Fibroblast of pulmonary artery (primary cell): ENCODE results near the gene ZNF429.
"Not testable (repeated sequence)": the region's sequence is repeated elsewhere in the genome, so short reads cannot be mapped to it uniquely, and the experiment has no call there.

ENCODE experiments used
- DNase-seq: peaks from one replicate; pipeline ENCODE4 v3.0.0-alpha.2; 2010; ENCODE audit warnings: low read depth
- H3K4me3 ChIP-seq: replicated peaks from 2 replicates; pipeline ENCODE4 v1.5.1; 2011; ENCODE audit warnings: low read depth, mild to moderate bottlenecking, control low read depth, low read length, moderate library complexity
- CTCF ChIP-seq: IDR thresholded peaks from 2 replicates; pipeline ENCODE4 v1.5.1; 2011; ENCODE audit warnings: mild to moderate bottlenecking, control low read depth, low read length, inconsistent platforms; ENCODE audit errors: missing control alignments

The ZNF429 gene

GRCh38 chr19:21487969-21488368, 17.4 kb upstream of the ZNF429 start:
- no peak for DNase-seq
- H3K4me3 ChIP-seq, result no peak overlapping the region
- TF ChIP-seq CTCF, result no peak

- H3K4me3 ChIP-seq, result no peak overlapping the region
- no peak for DNase-seq
- no peak for TF ChIP-seq CTCF
Observed at GRCh38 chr19:21491146-21491545, 14.3 kb upstream of the ZNF429 start.

GRCh38 chr19:21492947-21493906, 12.2 kb upstream of the ZNF429 start:
- DNase-seq, result no peak
- TF ChIP-seq CTCF, result no peak
- H3K4me3 ChIP-seq, result no peak overlapping the region

GRCh38 chr19:21496876-21497275, 8.5 kb upstream of the ZNF429 start:
- TF ChIP-seq CTCF, result no peak
- H3K4me3 ChIP-seq, result no peak overlapping the region
- no peak for DNase-seq

- no peak for TF ChIP-seq CTCF
- no peak for DNase-seq
- no peak overlapping the region for H3K4me3 ChIP-seq
Observed at GRCh38 chr19:21498651-21499050, 6.8 kb upstream of the ZNF429 start.

- H3K4me3 ChIP-seq, result no peak overlapping the region
- no peak for DNase-seq
- no peak for TF ChIP-seq CTCF
Observed at GRCh38 chr19:21508198-21508597, 2.8 kb downstream of the ZNF429 start.

GRCh38 chr19:21511058-21511457, 5.7 kb downstream of the ZNF429 start:
- H3K4me3 ChIP-seq, DNase-seq: not testable (repeated sequence)

GRCh38 chr19:21512609-21513008, 7.2 kb downstream of the ZNF429 start:
- DNase-seq, H3K4me3 ChIP-seq: not testable (repeated sequence)
